DLD1 (cell line): ENCODE results near the gene LHX4.
"Not testable (repeated sequence)": the region's sequence is repeated elsewhere in the genome, so short reads cannot be mapped to it uniquely, and the experiment has no call there.

ENCODE experiments used
- in situ Hi-C: cut with HindIII; loops from 2 replicates; pipeline ENCODE4 v1.10.0; 2017; ENCODE audit warnings: low sequenced_read_pairs

LHX4 gene

DNA sequence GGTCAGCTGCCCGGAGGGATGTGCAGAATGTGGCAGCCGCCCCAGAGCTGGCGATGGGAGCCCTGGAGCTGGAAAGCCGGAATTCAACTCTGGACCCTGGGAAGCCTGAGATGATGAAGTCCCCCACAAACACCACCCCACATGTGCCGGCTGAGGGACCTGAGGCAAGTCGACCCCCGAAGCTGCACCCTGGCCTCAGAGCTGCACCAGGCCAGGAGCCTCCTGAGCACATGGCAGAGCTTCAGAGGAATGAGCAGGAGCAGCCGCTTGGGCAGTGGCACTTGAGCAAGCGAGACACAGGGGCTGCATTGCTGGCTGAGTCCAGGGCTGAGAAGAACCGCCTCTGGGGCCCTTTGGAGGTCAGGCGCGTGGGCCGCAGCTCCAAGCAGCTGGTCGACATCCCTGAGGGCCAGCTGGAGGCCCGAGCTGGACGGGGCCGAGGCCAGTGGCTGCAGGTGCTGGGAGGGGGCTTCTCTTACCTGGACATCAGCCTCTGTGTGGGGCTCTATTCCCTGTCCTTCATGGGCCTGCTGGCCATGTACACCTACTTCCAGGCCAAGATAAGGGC, 33.5 kb upstream of the LHX4 start:
- in situ Hi-C loops: no loop called here

- in situ Hi-C loops: no loop called here
Observed at GRCh38 chr1:180197231-180197630, 32.8 kb upstream of the LHX4 start.

- in situ Hi-C loops: no loop called here
Observed at GRCh38 chr1:180198196-180198595, 31.9 kb upstream of the LHX4 start.

- in situ Hi-C loops: no loop called here
Observed at GRCh38 chr1:180198611-180199010, 31.5 kb upstream of the LHX4 start.

DNA sequence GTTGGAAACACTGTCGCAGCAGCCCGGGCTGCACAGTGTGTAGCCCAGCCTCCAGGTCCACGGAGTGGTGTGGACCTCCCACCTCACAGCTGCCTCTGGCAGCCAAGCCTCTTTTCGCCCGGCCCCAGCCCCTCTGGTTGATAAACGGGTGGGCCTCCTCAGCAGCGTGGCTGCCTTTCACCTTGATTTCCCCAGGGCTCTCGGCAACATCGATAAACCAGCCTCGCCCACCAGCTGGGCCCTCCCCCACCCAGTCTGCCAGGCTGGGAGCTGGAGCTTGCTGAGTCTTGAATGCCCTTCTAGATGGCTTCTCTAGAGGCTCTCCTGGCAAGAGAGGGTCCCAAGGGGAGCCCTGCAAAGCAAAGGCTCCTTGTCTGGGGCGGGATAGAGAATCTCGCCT, 31.0 kb upstream of the LHX4 start:
- in situ Hi-C loops: no loop called here

DNA sequence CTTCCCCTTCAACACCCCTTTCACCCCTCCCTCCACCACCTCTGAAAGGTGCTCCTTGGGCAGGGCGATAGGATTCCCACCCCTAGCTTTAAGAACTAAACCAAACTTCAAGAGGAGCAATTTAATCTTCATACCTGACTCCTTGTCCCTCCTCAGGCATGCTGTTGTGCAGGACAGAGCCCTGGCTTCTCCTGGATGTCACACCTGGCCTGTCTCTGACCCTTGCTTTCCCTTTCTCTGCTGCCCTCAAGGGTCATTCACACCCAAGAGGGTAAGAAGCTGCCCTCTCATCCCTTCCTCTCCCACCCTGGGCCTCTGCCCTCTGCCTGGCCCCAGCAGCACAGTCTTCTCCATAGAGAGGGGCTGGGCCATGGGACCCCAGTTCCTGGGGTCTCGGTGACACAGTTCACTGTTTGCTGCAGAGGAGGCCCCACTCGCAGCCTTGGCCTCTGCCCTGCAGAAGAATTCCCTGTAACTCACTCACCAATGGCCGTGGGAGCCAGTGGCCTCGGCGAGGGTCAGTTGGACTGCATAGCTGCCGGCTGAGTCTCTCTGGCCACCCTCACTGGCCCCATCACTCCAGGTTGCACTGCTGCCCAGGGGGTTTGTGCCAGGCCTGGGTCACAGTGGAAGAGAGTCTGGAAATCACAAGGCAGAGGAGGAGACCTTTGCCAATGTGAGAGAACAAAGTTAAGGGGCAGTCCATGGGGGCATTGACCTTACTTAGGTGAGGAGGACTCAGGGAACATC, 28.4 kb upstream of the LHX4 start:
- in situ Hi-C loops: no loop called here

- in situ Hi-C loops: not testable (repeated sequence)
Observed at GRCh38 chr1:180202588-180202987, 27.5 kb upstream of the LHX4 start.

DNA sequence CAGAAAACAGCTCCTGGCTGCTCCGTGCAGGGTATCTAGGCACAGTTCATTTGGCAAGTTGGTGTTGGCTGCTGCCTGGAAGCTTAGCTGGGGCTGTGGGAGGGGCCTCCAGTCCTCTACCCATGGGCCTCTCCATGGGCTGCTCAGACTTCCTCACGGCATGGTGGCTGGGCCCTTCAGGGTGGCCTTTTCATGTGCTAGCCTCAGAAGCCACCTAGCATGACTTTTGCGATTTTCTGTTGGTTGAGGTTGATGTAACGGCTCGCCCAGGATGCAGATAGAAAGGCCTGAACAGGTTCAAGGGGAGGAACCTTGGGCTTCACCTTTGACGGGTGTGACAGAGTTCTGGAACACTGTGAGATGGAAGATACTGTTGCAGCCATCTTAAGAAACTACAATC, 25.8 kb upstream of the LHX4 start:
- in situ Hi-C loops: no loop called here

- in situ Hi-C loops: no loop called here
Observed at GRCh38 chr1:180206581-180206980, 23.5 kb upstream of the LHX4 start.

DNA sequence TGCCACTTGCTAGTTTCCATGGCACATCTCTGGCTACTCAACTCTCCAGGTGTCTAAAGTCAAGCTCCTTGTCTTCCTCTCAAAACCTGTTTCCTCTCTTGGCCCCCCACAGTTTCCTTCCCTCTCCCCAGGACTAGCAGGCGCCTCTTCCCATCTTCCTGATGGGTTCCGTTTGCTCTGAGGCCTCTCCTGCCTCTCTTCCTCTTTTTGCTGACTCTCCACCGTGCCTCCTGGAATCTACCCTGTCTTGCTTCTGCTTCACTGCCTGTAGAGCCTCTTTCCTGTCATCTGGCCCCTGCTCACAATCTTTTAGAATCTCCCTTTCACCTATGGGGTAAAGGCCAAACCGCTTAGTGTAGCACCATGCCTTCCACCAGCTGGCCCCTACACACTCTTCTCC, 21.8 kb upstream of the LHX4 start:
- in situ Hi-C loops: no loop called here

DNA sequence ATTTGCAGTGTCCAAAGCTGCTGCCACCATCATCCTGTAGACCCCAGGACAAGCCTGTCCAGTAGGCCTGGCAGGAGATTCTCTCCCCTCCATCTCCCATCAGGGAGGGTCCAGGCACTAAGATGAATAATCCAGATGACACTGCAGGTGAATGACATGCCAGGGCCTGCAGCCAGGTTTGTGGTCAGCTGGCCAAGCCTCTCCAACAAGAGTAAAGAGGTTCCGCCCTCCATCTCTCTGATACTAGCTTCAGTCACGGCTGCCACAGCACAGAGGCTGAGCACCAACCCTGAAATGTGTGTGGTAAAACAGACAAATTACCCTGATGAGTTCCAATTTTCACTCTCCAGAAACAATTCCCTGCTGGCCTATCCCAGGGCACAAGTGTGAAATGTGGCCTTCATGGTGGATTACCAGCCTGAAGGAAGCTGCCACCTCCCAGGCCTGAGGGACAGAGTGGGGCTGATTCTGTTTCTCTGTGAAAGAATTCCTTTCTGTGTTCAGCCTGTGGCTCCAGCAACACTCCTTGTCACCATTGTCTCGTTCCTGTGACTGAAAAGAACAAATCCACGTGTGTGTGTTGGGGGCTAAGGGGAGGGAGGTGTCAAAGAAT, 19.9 kb upstream of the LHX4 start:
- in situ Hi-C loops: no loop called here

DNA sequence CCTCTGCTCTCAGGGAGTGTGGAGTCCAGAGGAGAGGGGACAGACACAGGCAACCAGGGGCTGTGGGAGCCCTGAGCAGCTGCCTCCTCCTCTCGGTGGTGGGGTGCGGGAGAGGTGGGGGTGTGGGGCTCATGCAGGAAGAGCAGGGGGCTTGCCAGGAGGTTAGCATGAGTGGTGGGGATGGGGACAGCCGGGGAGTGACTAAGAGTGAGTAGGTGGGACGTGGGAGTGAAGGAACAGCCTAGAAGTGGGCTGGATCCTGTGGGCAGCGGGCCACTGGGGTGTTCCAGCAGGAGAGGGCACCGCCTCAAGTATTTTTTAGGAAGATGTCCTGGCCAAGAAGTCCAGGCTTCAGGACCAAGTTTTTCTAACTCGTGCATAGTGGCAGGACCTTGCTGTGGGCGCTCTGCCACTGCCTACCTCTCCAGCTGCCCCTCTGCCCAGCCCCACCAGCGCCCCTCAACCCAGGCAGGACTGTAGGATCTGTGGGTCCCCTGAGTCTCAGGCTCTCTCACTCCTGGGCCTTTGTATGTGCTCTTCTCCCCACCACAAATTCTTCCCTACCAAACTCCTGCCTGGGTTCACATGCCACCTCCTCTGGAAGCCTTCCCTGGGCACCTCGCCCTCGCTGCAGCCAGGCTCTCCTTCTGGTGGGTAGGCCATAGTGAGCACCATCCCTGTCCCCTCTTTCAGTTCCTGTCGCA, 18.8 kb upstream of the LHX4 start:
- in situ Hi-C loops: no loop called here

DNA sequence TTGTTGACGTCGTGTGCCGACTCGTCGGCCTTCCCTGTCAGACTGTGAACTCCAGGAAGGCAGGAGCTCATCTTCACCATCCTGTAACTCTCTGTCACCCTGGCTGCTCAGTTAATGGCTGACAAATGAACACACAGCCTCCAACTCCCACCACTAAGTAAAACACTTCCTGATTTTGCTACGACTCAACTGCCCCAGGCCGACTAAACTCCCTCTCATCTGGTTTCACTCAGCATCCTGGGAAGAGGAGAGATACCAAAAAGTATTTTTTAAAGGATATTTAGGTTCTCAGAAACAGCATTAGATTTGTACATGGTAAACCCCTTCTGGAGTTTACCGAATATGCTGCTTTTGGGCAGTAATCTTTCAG, 18.2 kb upstream of the LHX4 start:
- in situ Hi-C loops: no loop called here

- in situ Hi-C loops: no loop called here
Observed at GRCh38 chr1:180213401-180214170, 16.5 kb upstream of the LHX4 start.

GRCh38 chr1:180215856-180216625, 14.0 kb upstream of the LHX4 start:
- in situ Hi-C loops: no loop called here

GRCh38 chr1:180217006-180217405, 13.1 kb upstream of the LHX4 start:
- in situ Hi-C loops: no loop called here

DNA sequence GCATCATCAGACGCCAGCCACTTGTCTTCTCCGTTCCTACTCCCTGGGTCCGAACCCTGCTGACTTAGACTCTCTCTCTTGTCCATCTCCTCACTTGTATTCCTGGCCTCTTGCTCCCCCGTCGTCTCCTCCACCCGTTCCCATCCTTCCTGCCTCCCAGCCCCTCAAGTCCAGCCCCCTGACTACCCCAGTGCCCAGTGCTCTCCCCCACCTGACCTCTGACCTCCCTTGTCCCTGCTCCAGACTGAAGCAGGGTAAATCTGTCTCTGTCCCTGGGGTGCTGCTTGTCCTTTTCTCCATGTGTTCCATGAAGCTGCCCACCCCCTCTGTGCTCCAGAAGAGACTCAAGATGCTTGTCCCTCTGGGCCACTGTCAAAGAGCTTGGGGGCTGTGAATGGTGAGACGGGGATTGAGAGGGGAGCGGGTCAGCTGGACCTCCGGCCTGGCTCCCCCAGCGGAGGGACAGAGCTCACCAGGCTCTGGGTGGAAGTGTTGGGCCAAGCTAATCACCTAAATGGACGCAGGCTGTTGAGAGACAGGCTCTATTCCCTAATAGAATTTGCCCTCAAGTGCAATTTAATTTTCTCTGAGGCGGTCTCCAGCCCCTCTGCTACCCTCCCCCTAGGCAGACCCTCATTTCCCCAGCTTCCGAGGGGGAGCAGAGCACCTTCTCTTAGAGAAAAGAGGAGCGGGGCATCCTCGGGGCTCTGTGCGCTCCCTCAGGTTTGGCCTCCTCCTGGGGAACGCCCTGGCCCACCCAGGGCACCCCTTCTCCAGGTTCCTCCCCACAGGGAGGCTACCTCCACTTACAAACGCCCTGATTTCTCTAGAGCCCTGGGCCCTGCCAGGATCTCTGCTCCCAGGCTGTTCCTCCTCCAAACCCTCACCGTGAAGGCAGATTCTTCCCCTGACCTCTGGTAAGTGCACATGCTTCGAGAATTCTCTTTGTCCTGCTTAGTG, 11.0 kb upstream of the LHX4 start:
- in situ Hi-C loops: no loop called here

GRCh38 chr1:180219776-180220175, 10.3 kb upstream of the LHX4 start:
- in situ Hi-C loops: no loop called here

DNA sequence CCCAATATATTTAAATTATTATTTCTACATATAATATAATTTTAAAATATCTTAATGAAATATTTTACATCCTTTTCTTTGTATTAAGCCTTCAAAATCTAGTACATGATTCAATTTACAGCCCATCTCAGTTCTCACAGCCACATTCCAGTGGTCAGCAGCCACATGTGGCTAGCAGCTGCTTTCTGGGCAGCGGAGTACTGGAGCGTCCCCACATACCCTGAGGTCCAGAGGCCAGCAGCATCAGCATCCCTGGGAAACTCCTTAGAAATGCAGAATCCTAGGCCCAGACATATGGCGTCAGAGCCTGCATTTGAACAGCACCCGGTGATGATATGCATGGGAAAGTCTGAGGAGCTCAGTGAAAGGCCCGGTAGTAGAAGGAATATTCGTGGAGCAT, 8.6 kb upstream of the LHX4 start:
- in situ Hi-C loops: no loop called here
